Measurements from ENCODE around the gene NUP153.
"Not testable (repeated sequence)": the region's sequence is repeated elsewhere in the genome, so short reads cannot be mapped to it uniquely, and the experiment has no call there.

Gene NUP153

DNA sequence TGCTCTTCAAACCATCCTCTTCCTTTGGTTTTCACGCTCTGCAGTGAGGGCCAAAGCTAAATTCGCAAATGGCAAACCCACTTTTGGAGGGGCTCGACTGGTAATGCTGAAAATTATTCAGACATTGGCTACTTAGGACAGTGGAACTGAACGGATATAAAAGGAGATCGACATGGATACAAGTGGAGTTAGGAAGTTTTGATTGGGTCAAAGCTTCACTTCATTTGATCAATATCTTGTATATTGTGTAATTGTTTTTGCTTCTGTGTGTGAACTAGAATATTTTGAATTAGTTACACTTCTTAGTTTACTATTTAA is 105.4 kb downstream of the NUP153 start:
- DNase-seq (ENCODE audit: low spot score): no peak

DNA sequence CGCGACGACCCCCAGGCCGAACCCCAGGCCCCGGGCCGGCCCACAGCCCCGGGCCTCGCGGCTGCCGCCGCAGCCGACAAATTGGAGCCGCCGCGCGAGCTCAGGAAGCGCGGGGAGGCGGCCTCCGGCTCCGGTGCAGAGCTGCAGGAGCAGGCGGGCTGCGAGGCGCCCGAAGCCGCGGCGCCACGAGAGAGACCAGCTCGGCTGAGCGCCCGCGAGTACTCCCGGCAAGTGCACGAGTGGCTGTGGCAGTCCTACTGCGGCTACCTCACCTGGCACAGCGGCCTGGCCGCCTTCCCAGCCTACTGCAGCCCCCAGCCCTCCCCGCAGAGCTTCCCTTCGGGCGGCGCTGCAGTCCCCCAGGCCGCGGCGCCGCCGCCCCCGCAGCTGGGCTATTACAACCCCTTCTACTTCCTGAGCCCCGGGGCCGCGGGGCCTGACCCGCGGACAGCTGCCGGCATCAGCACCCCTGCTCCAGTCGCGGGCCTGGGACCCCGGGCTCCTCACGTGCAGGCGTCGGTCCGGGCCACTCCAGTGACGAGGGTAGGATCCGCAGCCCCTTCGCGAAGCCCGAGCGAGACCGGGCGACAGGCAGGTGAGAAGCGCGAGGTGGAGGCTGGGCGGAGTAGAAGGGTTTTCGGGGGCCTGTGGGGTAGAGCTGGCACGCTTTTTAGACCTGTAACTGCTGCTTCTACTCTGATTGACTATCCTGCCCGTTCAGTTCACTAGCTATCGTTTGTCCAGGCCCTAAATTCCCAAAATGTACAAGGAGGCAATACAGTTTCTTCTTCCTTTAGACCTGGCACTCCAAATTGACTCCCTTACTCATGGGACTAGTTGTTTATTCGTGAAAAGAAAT is 106.0 kb downstream of the NUP153 start:
- no peak for DNase-seq (ENCODE audit: low spot score)

DNA sequence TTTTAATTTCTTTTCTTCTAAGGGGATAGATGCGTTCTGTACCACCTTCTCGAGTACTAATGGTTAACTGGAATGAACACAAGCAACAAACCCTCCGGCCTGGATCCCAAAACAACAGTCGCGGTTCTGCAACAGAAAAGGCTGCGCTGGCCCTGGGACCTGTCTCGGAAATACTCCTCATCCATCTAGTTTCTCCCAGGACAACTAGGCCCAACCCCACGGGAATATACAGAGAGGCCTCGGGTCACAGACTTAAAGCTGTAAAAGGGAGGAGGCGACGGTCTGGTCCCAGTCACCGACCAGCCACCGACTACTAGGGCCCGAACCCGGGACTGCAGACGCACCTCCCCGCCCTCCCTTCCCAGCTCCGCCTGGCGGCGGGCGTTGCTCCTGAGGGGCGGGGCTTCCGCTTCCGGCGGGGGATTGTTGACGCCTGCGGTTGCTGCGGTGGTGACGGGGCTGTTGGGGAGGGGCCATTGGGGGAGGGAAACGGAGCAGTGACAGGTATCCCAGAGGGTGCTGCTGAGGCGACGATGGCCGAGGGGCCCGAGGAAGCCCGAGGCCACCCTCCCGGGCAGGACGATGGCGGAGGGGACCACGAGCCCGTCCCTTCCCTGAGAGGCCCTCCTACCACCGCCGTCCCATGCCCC is 106.7 kb downstream of the NUP153 start, which contains the start of gene FAM8A1:
Gene FAM8A1 (plus strand): TSS at position 426 of the 650 bp plus-strand sequence. CDS start 108 bp downstream, at position 534.
- peak; percentile 94 for DNase-seq (ENCODE audit: low spot score)

DNA sequence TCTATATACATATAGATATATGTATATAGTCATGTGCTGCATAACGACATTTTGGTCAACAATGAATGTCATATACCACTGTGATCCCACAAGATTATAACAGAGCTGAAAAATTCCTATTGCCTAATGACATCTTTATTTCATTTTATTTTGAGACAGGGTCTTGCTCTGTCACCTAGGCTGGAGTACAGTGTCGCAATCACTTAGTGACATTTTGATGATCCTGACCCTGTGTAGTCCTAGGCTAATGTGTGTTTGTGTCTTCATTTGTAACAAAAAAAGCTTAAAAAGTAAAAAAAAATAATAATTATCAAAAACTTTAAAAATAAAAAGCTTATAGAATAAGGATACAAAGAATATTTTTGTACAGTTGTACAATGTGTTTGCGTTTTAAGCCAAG is 110.6 kb downstream of the NUP153 start:
- no peak for DNase-seq (ENCODE audit: low spot score)

DNA sequence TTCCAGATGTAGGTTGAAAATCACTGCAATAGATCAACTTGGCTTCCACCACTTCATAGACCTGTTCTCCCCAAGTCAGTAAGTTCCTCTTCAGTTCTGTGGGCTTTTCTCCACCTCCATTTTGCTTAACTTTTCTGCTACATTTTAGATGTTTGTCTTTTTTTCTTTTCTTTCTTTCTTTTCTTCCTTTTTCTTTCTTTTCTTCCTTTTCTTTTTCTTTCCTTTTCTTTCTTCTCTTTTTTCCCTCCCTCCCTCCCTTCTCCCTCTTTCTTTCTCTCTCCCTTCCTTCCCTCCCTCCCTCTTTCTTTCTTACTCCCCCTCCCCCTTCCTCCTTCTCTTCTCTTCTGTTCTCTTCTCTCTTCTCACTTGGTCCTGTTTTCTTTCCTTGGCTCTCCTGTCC is 113.5 kb downstream of the NUP153 start:
- no peak for DNase-seq (ENCODE audit: low spot score)

DNA sequence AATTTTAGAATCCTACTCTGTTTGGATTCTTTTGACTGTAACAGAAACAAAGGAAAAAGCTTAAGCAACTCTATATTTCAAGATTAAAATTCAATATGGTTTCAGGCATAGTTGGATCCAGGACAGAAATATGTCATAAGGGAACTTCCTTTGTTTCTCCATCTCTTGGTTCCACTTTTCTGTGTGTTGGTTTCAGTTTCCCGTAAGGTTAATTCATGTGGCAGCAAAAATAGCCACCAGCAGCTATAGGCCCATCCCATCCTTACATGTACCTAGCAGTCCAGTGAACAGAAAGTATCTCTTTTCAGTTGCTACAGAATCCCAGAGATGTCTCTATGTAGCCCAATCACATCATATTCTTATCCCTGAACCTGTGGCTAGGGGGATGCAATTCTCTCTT is 115.4 kb downstream of the NUP153 start:
- DNase-seq (ENCODE audit: low spot score): no peak

DNA sequence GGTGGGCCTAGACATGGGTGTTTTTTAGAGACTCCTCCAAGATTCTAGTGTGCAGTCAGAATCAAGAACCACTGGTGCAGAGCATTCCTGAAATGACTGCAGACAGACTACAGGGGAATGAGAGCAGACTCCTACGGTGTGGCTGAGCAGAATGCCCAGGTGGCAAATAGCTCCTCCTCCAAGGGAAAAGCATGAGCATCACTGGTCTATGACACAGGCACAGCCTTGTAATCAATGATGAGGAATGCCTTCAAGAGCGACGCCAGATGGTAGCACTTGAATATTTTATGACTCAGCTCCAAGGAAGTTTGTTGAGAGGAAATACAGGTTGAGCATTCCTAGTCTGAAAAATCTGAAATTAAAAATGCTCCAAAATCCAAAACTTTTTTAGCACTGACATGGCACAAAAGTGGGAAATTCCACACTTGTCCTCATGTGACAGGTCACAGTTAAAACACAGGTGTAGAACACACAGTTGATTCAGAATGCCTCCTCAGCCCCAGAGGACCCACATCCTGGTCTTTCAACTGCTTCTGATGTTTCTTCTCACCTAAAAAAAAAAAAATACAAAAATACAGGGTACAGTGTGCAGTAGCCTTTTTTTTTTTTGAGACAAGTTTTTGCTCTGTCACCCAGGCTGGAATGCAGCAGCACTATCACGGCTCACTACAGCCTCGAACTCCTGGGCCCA is 117.2 kb downstream of the NUP153 start:
- DNase-seq (ENCODE audit: low spot score): peak; percentile 43

DNA sequence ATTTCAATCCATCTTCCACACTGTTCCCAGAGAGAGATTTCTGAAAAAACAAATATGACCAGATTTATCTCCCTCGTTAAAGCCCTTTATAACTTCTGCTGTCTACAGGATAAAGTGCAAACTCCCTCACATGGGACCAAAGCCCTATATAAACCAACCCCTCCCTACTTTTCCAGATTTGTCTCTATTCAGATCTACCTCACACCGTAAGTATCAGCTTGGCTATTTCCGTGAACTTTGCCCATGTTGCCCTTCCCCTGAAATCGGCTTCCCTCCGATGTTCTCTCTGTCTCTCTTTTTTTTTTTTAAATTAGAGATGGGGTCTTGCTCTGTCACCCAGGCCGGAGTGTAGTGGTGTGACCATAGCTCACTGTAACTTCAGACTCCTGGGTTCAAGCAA is 118.7 kb downstream of the NUP153 start:
- DNase-seq (ENCODE audit: low spot score): no peak

DNA sequence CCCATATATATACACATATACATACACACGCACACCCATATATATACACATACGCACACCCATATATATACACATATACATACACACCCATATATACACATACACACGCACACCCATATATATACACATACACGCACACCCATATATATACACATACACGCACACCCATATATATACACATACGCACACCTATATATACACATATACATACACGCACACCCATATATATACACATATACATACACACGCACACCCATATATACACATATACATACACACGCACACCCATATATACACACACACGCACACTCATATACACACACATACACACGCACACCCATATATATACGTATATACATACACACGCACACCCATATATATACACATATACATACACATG is 120.1 kb downstream of the NUP153 start:
- not testable (repeated sequence) for DNase-seq (ENCODE audit: low spot score)

DNA sequence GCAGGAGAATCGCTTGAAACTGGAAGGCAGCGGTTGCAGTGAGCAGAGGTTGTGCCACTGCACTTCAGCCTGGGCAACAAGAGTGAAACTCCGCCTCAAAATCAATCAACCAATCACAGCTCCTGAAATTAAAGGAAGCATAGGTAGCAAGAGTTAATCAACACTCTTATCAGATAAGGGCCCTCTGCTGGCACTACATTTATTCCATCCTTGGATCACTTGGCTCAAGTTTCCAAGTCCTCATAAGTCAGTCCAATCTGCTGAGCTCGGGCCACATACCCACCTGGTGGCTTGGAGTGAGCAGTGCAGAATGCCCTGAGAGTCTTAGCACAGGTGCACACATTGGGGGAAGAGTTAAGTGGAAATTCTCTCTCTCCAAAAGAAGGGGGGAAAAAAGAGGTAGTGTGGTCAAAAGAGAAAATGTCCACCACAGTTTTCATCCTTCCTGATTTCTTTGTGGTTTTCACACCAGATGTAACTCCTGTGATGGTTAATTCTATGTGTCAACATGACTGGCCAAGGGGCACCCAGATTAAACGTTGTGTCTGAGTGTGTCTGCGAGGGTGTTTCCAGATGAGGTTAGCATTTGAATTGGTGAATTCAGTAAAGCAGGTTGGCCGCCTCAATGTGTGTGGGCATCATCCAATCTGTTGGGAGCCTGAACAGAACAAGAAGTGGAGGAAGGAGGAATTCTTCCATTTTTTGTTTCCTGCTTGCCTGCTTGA is 120.8 kb downstream of the NUP153 start:
- DNase-seq (ENCODE audit: low spot score): no peak

DNA sequence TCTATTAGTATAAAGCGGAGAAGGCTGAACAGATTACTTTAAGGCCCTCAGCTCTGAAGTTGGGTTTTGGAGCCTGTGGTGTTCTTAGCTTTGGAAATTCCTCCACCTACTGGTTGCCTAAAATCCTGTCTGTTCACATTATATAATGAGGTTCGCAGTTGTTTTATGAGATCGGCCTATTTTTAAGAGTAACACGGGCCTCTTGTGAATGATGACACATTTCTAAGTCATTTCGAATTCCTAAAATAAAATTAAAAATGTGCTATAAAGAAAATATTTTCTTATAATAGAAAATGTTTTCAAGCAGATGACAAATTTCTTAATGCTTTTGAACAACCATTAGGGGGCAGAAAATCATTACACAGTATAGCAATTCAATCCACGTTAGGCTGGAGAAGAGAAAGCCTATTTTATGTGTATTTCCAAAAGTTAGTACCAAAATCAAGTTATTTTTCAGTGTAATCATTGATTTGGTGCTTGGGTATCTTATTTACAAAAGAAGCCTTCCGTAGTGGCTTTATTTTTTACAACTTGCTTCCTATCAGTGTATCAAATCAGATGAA is 122.4 kb downstream of the NUP153 start:
- peak; percentile 72 for DNase-seq (ENCODE audit: low spot score)

DNA sequence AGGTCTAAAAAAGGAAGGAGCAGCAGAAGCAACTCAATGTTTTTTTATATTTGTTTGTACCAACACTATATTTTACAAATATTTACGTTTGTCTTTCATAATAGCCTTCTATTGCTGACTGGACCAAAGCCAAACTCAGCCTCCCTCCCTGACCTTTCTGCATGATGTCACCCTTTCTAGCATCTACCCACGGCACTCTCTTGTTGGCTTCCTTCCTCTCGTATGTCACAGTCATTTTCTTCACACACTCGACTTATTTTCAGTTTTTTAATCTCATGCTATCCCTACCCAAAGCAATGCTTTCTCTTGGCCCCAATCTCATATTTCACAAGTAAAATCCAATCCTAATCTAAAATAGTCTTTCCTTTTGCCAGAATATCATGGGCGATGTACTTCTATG is 122.9 kb downstream of the NUP153 start:
- DNase-seq (ENCODE audit: low spot score): peak; percentile 43

DNA sequence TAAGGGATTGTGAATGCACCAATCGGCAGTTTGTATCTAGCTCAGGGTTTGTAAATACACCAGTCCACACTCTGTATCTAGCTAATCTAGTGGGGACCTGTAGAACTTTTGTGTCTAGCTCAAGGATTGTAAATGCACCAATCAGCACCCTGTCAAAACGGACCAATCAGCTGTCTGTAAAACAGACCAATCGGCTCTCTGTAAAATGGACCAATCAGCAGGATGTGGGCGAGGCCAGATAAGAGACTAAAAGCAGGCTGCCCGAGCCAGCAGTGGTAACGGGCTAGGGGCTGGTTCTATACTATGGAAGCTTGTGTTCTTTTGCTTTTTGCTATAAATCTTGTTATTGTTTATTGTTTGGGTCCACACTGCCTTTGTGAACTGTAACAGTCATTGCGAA is 125.4 kb downstream of the NUP153 start:
- DNase-seq (ENCODE audit: low spot score): not testable (repeated sequence)

DNA sequence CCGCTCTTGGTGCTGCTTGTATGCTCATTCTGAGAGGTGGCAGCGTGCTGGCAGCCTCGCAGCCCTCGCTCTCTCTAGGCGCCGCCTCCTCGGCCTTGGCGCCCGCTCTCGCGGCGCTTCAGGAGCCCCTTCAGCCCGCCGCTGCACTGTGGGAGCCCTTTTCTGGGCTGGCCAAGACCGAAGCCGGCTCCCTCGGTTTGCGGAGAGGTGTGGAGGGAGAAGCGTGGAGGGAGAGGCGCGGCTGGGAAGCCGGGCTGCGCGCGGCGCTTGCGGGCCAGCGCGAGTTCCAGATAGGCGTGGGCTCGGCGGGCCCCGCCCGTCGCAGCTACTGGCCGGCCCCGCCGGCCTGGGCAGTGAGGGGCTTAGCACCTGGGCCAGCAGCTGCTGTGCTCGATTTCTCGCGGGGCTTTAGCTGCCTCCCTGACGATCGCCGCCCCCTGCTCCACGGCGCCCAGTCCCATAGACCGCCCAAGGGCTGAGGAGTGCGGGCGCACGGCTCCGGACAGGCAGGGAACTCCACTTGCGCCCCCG is 126.1 kb downstream of the NUP153 start:
- no peak for DNase-seq (ENCODE audit: low spot score)

DNA sequence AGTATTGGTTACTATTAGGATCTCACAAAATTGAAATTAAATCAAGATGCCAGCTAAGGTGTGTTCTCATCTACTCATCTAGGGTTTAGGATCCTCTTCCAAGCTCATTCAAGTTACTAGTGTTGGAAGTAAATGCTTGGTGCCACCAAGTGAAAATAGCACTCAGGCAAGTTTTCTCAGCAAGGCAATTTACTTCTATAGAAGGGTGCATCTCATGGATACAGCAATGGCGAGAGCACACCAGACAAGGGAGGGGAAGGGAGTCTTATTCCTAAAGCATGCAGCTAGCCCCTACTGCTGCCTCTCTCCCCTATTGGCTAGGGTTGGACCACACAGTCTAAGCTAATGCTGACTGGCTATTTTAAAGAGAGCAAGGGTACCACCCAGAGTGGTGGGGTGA is 129.7 kb downstream of the NUP153 start:
- no peak for DNase-seq (ENCODE audit: low spot score)

DNA sequence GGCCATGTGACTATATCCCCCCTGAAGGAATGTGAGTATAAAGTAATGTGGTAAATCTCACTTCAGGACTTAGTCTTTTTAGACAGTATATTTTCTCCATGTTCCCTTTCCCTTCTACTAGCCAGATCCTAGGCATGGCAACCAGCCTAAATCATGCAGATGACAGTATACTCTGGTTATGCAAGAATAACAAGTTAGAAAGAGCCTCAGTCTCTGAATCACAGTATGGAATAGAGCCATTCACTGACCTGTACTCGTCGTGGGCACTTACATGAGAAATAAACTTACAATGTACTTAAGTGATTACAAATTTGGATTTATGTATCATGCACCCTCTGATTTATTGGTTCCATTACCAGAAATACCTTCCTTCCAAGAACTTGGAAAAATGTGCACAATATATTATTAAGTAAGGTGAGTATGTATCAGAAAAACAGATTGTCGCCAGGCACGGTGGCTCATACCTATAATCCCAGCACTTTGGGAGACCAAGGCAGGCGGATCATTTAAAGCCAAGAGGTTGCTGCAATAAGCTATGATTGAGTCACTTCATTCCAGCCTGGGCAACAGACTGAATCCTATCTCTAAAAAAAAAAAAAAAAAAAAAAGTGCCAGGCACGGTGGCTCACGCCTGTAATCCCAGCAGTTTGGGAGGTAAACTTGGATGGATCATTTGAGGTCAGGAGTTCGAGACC is 131.7 kb downstream of the NUP153 start:
- no peak for DNase-seq (ENCODE audit: low spot score)

DNA sequence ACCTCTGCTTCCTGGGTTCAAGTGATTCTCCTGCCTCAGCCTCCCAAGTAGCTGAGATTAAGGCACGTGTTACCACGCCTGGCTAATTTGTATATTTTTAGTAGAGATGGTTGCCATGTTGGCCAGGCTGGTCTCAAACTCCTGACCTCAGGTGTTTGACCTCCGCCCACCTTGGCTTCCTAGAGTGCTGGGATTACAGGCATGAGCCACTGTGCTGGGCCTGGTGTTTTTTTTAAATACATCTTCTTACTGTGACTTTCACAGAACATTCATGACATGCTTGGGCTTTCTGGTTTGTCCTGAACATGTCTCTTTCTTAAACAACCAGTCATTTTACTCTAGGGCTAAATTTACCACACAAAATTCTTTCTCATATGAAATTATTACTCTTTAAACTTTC is 141.3 kb downstream of the NUP153 start:
- no peak for DNase-seq (ENCODE audit: low spot score)

All from COLO829 (cell line).